B cell (primary cell): ENCODE measurements around the gene PGS1. TPM values are rescaled to one million over a fixed set of nuclear protein-coding genes. Genes with fewer than 3 reads are reported as not detected.

Source experiments
- ATAC-seq: fragments of 200-7000 bp; cut with Tn5 transposase; one replicate; pipeline ENCODE4 v1.10.0; 2021; ENCODE audit warnings: low read depth, mild to moderate bottlenecking, moderate number of reproducible peaks, moderate library complexity
- CTCF ChIA-PET: fragments of 350-600 bp; sonication (Branson Sonifier 250); formaldehyde crosslinking; loops from one replicate; lab custom pipeline; 2021; ENCODE audit warnings: antibody characterized with exemption, inconsistent platforms; lab: Charles Lee
- POLR2A ChIA-PET: fragments of 350-600 bp; sonication (Branson Sonifier 250); formaldehyde crosslinking; loops from one replicate; lab custom pipeline; 2021; ENCODE audit warnings: antibody characterized with exemption; lab: Charles Lee
- DNase-seq: peaks from one replicate; pipeline ENCODE4 v3.0.0; 2013
- H2AFZ ChIP-seq: 2 replicates; pipeline ENCODE4 v1.6.1; 2012; ENCODE audit warnings: mild to moderate bottlenecking, low read depth, low read length; ENCODE audit not compliant: insufficient read depth, poor library complexity, severe bottlenecking
- H3K27ac ChIP-seq, 2 donors: 1 replicate in 1 of 2; 2 replicates in 1 of 2; pipeline ENCODE4 v1.5.1; 2012 to 2013; ENCODE audit warnings: low read length in 2 of 2, mild to moderate bottlenecking in 2 of 2, moderate library complexity in 1 of 2
- H3K27me3 ChIP-seq, 4 experiments: fragments of 200-600 bp in 1 of 4; sonication (generic) in 1 of 4; replicated peaks in 1 of 4; 1 replicate in 2 of 4; 2 replicates in 2 of 4; pipeline versions ENCODE4 v1.6.1 to v1.7.0; 2013 to 2016; ENCODE audit warnings: low read length in 3 of 4, mild to moderate bottlenecking in 2 of 4, mixed read lengths in 1 of 4, moderate library complexity in 1 of 4; ENCODE audit not compliant: insufficient read depth in 4 of 4, control insufficient read depth in 3 of 4; ENCODE audit errors: control extremely low read depth in 1 of 4
- H3K36me3 ChIP-seq, 2 experiments: replicated peaks in 1 of 2; 1 replicate in 1 of 2; 2 replicates in 1 of 2; pipeline versions ENCODE4 v1.6.1 to v1.7.1; 2013; ENCODE audit warnings: low read length in 1 of 2; ENCODE audit not compliant: insufficient read depth in 2 of 2, control insufficient read depth in 1 of 2; ENCODE audit errors: control extremely low read depth in 1 of 2, extremely low read depth in 1 of 2
- H3K4me1 ChIP-seq, 2 donors: fragments of 200-600 bp in 1 of 2; sonication (generic) in 1 of 2; 1 replicate in 1 of 2; 2 replicates in 1 of 2; pipeline versions ENCODE4 v1.5.1 to v1.6.1; 2013 to 2017; ENCODE audit warnings: low read length in 2 of 2; ENCODE audit not compliant: control insufficient read depth in 2 of 2, insufficient read depth in 2 of 2
- H3K4me2 ChIP-seq: replicated peaks from 2 replicates; pipeline ENCODE3; 2012; ENCODE audit warnings: mild to moderate bottlenecking, low read depth, low read length; ENCODE audit not compliant: poor library complexity, severe bottlenecking
- H3K4me3 ChIP-seq, 5 experiments: fragments of 200-600 bp in 1 of 5; sonication (generic) in 1 of 5; 1 replicate in 3 of 5; 2 replicates in 2 of 5; pipeline versions ENCODE4 v1.5.1 to v1.7.0; 2011 to 2016; ENCODE audit warnings: low read length in 4 of 5, mild to moderate bottlenecking in 4 of 5, low read depth in 2 of 5, control low read depth in 1 of 5, moderate library complexity in 1 of 5; ENCODE audit not compliant: insufficient read depth in 1 of 5; ENCODE audit errors: control extremely low read depth in 1 of 5, extremely low read depth in 1 of 5
- H3K79me2 ChIP-seq: fragments of 200-600 bp; sonication (generic); one replicate; pipeline ENCODE4 v1.6.0; 2016; ENCODE audit warnings: low read length; ENCODE audit not compliant: control insufficient read depth, insufficient read depth
- H3K9ac ChIP-seq: fragments of 200-600 bp; sonication (generic); 2 replicates; pipeline ENCODE4 v1.6.1; 2017; ENCODE audit warnings: mild to moderate bottlenecking, low read length, moderate library complexity
- H3K9me3 ChIP-seq, 3 donors: one replicate each; pipeline versions ENCODE4 v1.6.1 to v1.7.1; 2013; ENCODE audit warnings: low read length in 2 of 3; ENCODE audit not compliant: control insufficient read depth in 2 of 3, insufficient read depth in 1 of 3; ENCODE audit errors: control extremely low read depth in 1 of 3
- H4K20me1 ChIP-seq: 2 replicates; pipeline ENCODE4 v1.6.0; 2012; ENCODE audit warnings: mild to moderate bottlenecking, low read length; ENCODE audit not compliant: insufficient read depth, control insufficient read depth, poor library complexity, severe bottlenecking
- H3K27ac Mint-ChIP-seq: one replicate; pipeline ENCODE4 v1.8.0; 2021; ENCODE audit warnings: mixed read lengths
- H3K27me3 Mint-ChIP-seq: one replicate; pipeline ENCODE4 v1.8.0; 2021; ENCODE audit warnings: mixed read lengths
- H3K4me1 Mint-ChIP-seq: one replicate; pipeline ENCODE4 v1.8.0; 2021; ENCODE audit warnings: mixed read lengths
- H3K4me3 Mint-ChIP-seq: one replicate; pipeline ENCODE4 v1.8.0; 2021; ENCODE audit warnings: mixed read lengths
- H3K9me3 Mint-ChIP-seq: one replicate; pipeline ENCODE4 v1.8.0; 2022; ENCODE audit warnings: mixed read lengths; ENCODE audit not compliant: insufficient read depth
- CTCF ChIP-seq: fragments of 200-600 bp; IDR thresholded peaks from one replicate; pipeline ENCODE4 v1.8.0; 2022; ENCODE audit warnings: antibody characterized with exemption, mild to moderate bottlenecking
- EZH2 ChIP-seq: IDR thresholded peaks from 2 replicates; pipeline ENCODE4 v1.6.1; 2012; ENCODE audit warnings: borderline replicate concordance, low read depth, mild to moderate bottlenecking, moderate library complexity, low read length; ENCODE audit not compliant: insufficient read depth, poor library complexity, severe bottlenecking
- WGBS: methylation state at CpG from one replicate; pipeline ENCODE4 v1.1.5; 2013; ENCODE audit warnings: missing lambda C conversion rate; ENCODE audit not compliant: insufficient coverage; 5-methylcytosine and 5-hydroxymethylcytosine counted together
- intact Hi-C: fragments of 100-400 bp; cut with micrococcal nuclease; formaldehyde crosslinking; loops from one replicate; pipeline ENCODE4 v1.10.0; 2022
- polyA plus RNA-seq: library from polyadenylated mRNA; depleted of rRNA; stranded (reverse); fragments of >200 nt; gene quantifications from 2 replicates; pipeline ENCODE4 v1.2.3, GENCODE V29; 2012
- total RNA-seq, 2 donors: library from RNA; stranded (reverse); fragments of 120-200 nt in 1 of 2; gene quantifications; 1 replicate in 1 of 2; 2 replicates in 1 of 2; pipeline versions ENCODE4 v1.2.3 to v1.2.4, GENCODE V29; 2013 to 2022

The PGS1 gene
- total and polyA plus RNA-seq, 2 donors (not counting 1 experiment from before 2014, with no cell fraction given): 85.1 to 88.3 TPM

- no peaks in the 10 kb centered on the region for H3K27me3 Mint-ChIP-seq
- POLR2A ChIA-PET: no interaction called here
- Histone ChIP-seq H3K4me2 (no peak overlapping the region), H3K79me2 (no peaks in the 10 kb centered on the region), H3K9me3 (peaks cover 0 to 4% (median 0%) of the 10 kb centered on the region in 3 donors), H3K27ac (no peak overlapping the region), H3K9ac (no peak overlapping the region), H3K4me3 (no peak overlapping the region), H2AFZ (no peak overlapping the region), H3K36me3 (no peaks in the 10 kb centered on the region), H4K20me1 (no peaks in the 10 kb centered on the region), H3K27me3 (no peaks in the 10 kb centered on the region), H3K4me1 (peaks cover 38% of the 10 kb centered on the region in 2 donors)
- H3K4me3 Mint-ChIP-seq: no peak overlapping the region
- no peak overlapping the region for H3K27ac Mint-ChIP-seq
- H3K4me1 Mint-ChIP-seq: peaks cover 42% of the 10 kb centered on the region
- no peaks in the 10 kb centered on the region for H3K9me3 Mint-ChIP-seq
- DNase-seq (no peak), ATAC-seq (no peak)
- TF ChIP-seq EZH2: no peak
- no peak for TF ChIP-seq CTCF
- CTCF ChIA-PET: interaction anchor here (0.5 to 14.5 kb wide), 4 partner anchors 24 to 282 kb away, joined by 3 to 171 read pairs (median 3); partner anchors contain the start of gene SOCS3
- intact Hi-C loops: loop anchor here (5.0 kb wide), 1 partner anchor 203 kb away; the partner anchor contains the start of gene TMC8
- WGBS: no CpG with 5 or more reads among the region's 11 CpGs
These were observed 43.2 kb upstream of the PGS1 start for GRCh38 chr17:78335209-78335608.
